C1 segment of cervical spinal cord (tissue), 14 donors: Measurements from ENCODE around the gene TRA2B.

Source experiments
- DNase-seq, 14 donors: peaks; one replicate each; lab custom pipeline; 2025; lab: John Stamatoyannopoulos, UW

TRA2B gene

DNA sequence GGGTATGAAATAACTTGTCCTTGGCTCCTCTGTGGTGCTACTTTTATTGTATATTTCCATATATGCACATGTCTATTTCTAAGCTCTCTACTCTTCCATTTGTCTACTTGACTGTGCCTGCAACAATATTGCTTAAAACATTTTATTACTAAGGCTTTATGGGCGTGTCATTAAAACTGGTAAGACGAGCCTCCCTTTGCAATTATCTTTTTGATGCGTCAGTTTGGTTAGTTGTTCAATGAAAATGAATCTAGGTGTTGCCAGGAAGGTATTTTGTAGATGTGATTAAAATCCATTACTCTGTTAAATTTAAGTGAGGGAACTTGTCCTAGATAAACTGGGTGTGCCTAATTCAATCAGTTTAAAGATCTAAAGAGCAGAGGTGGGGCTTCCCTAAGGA, 12.9 kb upstream of the TRA2B start:
- DNase-seq = no peak

DNA sequence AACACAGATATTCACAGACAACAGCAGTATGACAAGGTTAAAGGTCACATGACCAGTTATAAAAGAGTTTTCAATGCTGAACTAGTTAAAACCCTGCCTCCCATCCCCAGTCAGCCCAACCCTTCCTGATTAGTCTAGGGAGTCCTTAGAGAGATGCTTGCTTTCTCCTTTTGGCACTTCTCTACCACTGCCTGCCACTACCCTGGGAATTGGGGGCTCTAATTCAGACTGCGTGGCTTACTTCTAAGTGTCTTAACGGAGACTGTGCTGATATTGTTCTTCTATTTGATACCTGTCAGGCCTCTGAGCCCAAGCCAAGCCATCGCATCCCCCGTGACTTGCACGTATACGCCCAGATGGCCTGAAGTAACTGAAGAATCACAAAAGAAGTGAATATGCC, 11.7 kb upstream of the TRA2B start:
- DNase-seq = no peak

DNA sequence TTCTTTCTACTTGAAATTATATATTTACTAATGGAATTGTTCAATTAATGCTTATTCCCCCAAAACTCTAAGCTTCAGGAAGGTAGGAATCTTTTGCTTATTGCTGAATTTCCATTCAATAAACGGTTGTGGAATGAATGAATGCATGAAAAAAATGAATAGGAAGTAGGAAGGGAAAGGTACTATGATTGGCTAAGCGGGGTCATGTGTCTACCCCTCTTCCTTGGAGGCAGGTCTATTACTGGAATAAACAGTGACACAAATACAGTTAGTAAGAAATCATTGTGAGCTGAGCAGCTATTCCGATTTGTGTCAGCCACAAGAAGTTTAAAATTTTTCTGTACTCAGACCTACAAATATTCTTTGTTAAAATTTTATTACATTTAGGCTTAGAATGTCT, 10.5 kb upstream of the TRA2B start:
- no peak for DNase-seq

DNA sequence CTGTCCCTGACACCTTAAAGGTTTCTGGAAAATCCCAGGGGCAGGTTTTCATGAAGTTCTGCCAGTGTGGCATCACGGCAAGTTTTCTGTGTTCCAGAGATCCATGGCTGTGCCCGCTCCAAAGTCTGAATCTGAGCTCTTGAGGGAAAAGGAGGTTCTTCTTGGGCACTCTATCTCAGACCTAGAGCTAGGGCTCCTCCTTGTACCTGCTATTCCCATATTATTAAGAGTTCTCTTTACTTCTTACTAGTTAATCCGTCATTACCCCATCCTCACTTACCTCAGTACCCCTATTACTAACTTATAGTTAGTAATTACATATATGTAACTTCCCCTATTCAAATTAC, 5.9 kb upstream of the TRA2B start:
- DNase-seq = no peak

DNA sequence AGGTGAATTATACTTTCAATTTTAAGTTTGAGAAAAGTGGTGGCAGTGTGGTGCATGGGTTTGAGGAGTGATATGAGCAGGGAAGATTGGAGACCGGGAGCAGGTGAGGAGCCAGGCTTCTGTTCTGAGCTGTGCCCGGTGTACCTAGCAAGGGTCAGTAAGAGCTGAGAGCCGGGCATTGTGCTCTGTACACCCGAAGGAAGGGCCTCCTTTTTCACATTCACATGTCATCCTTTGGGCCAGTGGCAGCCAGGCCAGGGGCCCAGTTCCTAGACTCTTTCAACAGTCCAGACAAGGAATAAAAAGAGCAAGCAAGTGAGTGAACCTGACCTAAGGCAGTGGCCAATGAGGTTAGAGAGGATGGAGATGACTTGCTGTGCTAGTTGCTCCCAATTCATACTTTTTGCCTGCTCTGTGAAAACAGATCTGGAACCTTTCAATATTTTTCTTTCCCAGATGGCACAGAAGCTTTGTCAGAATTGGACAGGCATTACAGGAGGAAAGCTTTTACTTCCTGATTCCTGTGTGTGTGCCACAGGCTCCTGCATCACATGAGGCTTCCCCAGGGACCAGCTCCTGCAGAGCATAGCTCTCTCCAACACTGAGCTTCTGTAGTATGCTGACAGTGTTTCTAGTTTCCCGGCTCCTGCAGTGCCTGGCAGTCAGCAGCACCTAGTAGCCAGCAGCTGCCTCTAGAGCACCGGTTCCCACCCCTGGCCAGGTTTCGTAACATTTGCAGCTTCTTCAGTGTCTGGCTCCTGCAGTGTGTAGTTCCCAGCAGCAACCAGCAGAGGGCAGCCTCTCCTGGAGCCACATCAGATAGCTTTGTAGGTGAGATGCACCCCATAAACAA, 5.3 kb upstream of the TRA2B start:
- DNase-seq = peak in 13 of 14 donors; percentile 6 to 78 (median 64)

DNA sequence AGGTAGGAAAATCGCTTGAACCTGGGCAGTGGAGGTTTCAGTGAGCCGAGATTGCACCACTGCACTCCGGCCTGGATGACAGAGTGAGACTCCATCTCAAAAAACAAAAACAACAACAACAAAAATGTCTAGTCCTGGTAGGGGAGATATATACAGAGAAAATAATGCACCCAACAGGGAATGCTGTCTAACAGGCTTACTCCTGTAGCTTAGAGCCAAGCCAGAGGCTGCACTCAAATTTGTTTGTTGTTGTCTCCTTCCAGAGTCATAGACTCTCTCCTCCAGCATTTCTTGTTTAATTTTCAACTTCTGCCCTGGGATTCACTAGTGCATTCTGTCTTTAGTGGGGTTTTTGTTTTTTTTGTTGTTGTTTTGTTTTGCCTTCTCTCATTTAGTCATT, 4.6 kb upstream of the TRA2B start:
- DNase-seq = no peak

DNA sequence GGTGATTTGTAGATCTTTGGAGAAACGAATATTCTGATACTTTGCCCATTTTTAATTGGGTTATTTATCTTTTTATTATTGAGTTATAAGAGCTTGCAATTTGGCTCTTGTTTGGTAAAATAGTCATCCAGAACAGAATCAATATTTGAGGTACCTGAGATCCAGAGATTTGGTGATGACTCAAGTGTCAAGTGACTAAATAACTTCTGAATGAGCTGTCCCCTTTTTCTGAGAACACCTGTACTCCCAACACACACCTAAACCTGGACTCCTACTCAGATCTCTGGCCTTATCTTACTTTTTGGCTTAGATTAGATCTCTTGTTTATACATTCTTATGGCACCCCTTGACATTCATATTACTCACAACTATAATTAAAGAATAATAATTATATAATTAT, 3.1 kb upstream of the TRA2B start:
- no peak for DNase-seq

DNA sequence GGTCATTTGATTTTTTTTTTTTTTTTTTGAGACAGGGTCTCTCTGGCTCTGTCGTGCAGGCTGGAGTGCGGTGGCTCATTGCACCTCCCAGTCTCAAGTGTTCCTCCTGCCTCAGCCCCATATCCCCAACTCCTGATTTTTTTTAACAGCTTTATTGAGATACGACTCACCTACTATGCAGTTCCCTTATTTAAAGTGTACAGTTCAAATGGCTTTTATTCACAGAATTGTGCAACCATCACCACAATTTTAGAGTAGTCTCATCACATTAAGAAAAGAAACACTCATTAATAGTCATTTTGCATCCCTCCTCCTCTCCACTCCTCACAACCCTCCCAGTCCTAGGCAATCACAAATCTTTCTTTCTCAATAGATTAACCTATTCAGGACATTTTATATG, 1.9 kb upstream of the TRA2B start:
- no peak for DNase-seq

DNA sequence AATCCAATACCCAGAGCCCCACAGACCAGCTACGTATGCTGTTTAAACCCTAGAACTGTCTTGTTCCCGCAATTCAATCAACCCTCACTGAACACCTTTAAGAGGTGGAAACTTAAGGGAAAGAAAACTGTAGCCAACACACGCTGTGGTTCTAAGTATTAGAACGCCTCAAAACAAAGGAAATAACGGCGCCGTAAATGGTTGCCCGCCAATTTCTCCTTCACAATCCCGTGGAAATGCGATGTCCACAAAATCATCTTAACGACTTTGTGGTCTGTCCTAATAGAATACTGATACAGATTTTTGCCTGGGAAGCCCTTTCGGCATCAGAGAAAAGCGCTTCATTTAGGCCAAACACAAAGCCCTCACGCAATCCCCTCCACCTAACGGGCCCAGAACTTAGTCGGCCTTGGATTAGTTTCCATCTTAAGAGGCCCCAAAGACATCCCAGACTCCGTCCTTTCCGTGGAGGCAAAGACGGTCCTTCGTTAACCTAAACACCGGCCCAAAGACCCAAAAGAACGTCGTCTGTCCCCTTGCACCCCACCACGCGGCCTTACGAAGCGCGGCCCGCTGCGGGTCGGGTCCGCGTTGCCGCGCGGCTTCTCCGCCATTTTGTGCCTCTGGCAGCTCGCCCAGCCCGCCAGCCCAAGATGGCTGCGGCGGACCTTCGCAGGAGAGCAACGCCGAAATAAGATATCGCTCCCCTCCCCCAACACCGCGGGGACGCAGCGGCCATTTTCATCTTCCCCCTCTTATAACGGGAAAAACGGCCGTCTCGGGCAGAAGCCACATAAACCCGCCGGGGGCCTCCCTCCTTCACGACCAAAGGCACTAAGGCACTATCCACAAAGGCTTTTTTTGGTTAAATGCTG, 763 bp downstream of the TRA2B start:
- DNase-seq = peak; percentile 2 to 85 (median 74)

DNA sequence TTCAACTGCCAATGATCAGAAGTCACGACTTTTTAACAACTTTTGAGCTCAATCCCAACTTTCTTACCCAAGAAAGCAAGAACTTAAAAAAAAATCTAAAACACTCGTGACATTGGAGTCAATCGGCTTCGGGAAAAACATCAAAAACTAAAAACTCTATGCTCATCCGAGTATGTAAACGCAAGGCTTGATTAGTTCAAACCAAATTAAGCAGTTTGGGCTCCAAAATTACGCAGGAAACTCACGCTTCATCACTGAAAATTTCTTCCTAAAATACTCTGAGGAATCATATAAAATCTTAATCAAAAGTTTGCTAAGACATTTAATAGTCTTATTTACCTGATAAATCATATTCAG, 1.6 kb downstream of the TRA2B start:
- DNase-seq = no peak

DNA sequence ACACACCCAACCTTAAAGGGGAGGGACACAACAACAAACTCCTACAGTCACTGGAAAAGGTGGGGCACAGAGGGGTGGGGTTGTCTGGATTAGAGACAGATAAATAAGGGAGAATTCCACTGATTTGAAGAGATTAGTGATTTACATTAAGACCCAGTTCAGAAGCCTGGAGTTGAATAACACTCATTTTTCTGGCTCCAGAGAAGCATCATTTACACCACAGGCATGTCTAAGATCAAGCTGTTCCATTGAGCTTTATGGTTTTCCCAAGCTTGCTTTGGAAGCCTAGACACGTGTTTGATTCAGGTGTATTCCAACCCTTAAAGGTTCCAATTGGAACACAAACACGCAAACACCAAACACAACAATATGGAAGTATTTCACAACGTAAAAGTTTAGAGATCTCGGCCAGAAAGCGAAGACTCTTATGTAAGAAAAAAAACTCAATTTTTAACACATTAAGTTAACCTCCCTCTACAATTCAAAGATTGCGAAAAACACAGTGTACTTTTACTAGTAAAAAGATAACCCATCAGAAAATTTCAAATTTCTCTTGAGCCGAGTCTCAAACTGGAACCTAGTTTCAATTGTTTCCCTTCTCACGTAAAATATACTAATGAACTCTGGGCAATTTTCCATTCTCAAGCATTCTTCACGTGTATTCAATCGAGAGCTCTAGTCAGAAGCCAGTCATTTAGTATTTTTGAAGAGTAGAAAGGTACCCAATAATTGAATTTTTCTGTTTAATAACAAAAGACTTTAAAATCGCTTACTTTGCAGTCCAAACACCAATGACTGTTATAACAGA, 2.1 kb downstream of the TRA2B start:
- no peak for DNase-seq

DNA sequence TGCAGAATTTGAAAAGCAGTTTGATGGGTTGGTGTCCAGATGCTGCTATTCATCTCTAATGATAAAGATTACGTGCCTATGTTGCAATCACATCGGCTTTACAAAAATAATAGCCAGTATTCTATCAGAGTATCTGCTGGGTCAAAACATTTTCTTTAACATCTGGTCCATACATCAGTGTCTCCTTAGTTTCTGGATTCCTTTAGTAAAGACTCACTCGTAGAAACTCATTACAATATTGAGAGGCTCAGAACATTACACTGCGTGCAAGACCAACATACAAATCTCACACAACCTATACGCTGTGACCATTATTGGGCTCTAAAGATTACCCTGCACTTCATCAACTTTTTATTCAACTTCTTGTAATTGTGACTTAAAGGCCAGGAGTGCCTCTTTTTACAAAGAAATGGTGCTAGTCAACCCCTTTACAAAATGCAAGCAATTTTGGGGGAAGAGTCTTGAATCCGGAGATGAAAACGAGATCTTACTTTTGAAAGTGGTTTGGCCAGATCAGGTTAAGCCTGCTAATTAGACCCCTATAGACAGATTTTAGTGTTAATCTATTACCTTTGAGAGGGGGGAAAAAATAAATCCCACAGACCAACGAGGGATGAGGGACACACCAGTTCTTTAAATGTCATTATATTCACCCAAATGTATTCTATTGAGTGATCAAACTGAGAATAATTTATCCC, 2.9 kb downstream of the TRA2B start:
- DNase-seq = no peak

DNA sequence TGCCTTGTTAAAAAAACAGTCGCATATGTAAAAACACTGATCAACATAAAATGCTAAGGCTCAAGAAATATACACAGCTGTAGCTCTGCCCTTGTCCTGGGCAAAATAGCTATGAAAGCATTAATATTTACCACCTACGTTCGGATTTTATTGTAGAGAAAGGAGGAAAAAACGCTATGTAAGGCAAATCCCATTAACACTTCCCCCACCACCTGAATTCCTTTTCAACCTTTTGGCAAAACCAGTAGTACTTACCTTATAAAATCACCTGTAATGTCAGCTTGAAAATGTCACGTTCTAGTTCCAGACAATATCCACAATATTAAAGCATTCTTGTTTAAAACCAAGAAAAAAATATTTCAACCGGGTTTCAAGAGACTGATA, 3.6 kb downstream of the TRA2B start:
- DNase-seq = no peak

DNA sequence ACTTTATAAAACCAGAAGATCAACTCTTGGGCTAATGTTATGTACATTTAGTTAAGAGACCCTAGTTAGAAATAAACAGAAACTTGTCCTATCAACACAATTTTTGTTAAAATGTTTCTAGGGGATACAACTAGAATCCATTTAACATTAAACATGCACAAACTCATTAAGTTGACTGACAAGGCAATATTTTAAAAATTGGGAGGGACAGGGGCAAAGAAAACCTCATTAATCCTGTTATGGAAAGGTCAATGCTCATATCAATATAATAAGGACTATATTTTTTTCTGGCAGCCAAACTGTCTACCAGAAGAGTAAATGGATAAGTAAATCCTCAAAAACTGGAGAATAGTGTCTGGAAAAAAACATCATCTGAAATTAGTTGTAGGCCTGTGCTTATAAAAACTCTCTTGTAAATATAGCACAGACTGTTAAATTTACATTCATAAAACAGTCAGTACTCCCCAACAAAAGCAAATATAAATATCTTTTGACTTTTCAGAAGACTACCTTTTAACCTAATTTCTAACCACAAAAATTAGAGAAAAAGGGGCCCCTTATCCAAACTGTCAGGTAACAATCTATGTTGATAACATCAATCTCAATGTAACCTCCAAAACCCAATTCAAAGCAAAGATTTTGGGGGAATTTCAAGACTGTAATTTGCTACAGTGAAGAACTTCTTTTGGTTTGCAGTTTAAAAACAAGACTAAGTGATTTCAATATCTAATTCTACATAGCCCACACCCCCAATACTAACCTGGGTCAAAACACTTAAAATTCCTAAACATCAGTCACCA, 4.2 kb downstream of the TRA2B start:
- DNase-seq = no peak

DNA sequence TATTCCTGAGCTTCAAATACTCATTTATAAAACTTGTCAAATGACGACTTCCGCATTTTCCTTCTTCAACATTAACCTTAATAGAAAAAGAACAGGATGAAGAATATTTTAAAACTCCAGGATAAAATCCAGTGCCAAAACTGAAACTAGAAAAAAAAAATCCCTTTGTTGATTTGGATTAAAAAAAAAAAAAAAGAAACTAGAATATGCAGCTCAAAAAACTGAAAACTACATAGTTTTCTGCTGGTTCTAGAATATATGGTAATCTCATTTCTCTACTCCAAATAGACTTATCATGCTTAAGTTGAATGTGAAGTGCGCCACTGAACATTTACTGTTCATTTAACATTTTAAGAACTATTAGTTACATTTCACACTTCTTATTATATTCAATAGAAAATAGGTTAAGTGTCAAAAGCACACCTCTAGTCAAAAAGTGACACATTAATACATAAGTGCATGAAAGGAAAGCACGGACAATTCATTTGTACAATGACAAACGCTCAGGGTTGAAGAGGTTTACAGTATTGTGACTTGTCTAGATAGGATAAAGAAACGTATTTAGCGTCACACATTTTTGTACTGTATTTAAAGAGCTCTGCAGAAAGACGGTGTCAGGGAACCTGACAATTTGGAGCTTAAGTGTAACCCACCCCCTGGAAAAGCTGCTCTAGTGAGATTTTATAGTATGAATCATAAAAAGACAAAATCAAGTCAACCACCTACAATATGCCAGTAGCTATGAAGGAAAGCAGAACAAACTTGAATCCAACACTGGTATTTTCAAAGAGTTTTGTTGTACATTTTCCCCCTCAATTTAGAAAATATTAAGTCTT, 5.8 kb downstream of the TRA2B start:
- no peak for DNase-seq

DNA sequence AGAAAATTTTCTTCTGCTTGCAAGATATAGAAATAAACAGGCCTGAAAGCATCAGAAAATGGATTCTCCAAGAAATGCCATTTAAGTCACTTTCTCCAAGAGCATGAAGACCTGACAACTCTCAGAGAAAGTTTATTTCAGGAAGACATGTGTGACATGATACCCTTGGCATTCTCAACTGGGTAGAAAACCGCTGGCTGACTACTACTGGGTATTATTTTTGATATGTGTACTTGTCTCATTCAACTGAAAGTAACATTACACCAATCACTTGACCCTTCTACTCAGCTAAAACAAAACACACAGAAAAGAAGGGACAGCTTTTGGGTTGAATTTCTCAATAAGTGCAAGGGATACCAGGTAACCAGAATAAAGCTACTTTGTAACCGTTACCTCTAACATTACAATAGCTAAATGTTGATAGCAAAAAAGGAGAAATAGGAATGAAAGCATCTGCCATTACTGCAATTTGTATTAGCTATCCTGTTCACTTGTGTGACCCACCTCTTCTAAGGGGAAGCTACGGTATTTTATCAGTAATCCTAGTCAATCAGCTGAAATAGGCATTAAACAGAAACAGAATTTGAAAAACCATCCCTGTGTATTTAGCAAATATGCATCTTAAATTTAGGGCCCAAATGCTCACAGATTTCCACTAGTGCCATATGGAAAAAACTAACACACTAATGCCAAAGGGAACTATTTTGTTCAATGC, 7.3 kb downstream of the TRA2B start:
- DNase-seq = no peak

DNA sequence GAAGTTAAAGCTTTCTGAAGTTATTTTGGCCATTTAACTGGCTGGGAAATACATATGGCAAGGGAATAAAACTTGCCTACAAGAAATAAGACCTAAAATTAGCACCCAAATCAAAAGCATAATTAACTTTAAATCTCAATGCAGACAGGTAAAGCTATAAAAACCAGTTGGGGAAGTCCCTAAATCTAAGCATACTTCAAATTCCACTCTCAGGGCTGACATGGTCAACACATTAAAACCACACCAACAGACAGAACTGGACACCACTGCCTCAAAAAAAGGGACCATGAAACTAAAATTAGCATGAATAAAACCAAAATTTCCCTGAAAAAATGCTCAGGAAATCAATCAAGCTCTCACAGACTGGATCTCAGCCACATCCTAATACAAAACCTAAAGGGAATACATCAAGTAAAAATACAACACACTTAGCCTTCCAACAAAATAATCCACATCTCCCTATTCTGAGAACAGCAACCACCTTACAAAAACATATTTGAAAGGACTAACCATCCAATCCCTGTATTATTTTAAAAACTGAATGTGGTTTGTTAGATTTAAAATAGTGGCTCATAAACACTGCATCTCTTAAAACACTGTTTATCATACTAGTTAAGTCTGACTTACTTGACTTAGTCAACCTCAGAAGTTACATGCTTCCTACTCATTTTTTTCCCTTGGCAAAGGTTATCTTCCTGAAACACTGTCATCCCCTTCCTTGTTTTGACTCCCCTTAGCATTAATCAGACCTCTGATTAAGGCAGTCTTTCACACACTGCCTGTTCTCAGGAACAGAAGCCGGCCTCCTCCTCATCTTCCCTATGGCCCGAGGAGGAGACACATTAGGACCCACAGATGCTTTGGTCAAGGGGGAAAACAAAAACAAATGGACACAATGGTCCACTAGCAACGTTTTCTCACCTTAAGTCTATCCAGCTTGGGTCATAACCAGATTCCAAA, 8.3 kb downstream of the TRA2B start:
- DNase-seq = no peak

DNA sequence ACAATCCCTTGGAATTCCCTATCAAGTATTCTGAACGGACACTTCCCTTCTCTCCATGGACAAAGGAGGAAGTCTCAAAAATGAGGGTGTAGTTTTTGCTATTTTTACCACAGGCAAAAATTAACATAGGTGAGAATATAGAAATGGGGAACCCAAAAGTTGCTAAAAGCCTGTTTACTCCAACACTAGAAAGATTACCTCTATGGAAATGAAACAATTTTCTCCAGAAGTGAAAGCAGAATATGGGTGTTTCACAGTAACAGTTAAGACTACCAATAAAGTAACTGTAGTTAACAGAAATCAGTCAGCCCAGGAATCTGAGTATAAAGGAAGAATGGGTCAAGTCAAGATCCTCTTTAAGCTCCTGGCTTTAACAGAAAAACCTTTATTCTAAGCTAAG, 9.3 kb downstream of the TRA2B start:
- DNase-seq = no peak
